ENCODE results near the gene MYORG. TPM values are rescaled to one million over a fixed set of nuclear protein-coding genes. Genes with fewer than 3 reads are reported as not detected.

MYORG gene
- total RNA-seq, 1 experiment from 2014 or later, result 5.6 TPM

DNA sequence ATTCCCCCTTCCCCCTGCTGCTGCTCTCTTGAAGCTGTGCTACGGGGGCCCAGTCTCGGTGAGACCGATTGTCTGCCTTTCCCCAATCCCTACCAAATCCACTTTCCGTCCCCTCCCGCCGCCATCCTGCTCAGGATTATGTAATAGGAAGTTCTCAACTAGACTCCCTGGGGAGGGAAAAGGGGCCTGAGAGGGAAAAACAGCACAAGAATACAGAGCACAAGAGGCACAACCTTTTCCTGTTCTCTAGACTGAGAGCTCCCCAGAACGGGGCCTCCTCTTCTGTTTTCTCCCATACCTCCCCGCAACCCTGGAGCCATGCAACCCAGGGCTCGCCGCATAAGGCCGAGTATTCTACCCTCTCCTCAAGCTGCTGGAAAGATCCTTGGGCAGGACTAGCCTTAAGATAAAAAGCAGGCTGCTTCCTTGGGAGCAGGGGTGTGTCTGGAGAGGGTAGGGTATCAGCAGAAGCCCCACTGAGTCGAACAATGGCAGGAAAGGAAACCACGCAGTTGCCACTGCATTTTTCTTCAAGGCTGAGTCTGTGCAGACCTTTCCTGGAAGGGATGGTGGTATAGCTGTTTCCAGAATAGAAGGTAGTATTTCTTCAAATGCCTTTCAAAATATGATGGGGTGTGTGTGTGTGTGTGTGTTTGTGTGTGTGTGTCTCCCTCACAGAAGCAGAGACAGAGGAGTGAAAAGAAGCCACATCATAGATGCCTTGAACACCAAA is 12.9 kb downstream of the MYORG start:
- Histone ChIP-seq H2BK5ac (ENCODE audit: insufficient read length, low read length) (no peak overlapping the region), H3K18ac (ENCODE audit: insufficient read length, low read depth, low read length) (no peak overlapping the region), H4K5ac (ENCODE audit: insufficient read length, low read depth, low read length) (no peak overlapping the region), H3K79me1 (ENCODE audit: insufficient read depth, low read depth, low read length, poor library complexity, severe bottlenecking) (no peaks in the 10 kb centered on the region), H3K27ac (ENCODE audit: insufficient read length, low read depth, low read length) (no peak overlapping the region), H3K14ac (ENCODE audit: insufficient read depth, low read length) (peak overlapping the region; percentile 41; the same call in 1 of the 2 replicates), H4K91ac (ENCODE audit: insufficient read length, low read depth, low read length) (no peak overlapping the region), H3K4me1 (ENCODE audit: insufficient read depth, low read length) (peaks cover 24% of the 10 kb centered on the region), H2BK12ac (ENCODE audit: insufficient read length, low read depth, low read length) (no peak overlapping the region), H3K9ac (ENCODE audit: extremely low read depth, insufficient read length, low read length) (peak overlapping the region; percentile 2), H3K23ac (ENCODE audit: insufficient read length, low read depth, low read length) (no peak overlapping the region), H3K9me3 (ENCODE audit: control insufficient read depth, low read depth, low read length) (no peaks in the 10 kb centered on the region), H2AFZ (ENCODE audit: low read length) (peak overlapping the region; percentile 59), H3K4ac (ENCODE audit: low read depth, low read length) (no peak overlapping the region), H3K27me3 (ENCODE audit: insufficient read depth, low read length) (no peaks in the 10 kb centered on the region), H4K20me1 (ENCODE audit: control insufficient read depth, insufficient read depth, insufficient read length) (no peaks in the 10 kb centered on the region), H3K4me2 (ENCODE audit: insufficient read depth, insufficient read length, low read length) (peak overlapping the region; percentile 43), H3T11ph (ENCODE audit: low read length) (no peak overlapping the region), H2BK20ac (ENCODE audit: low read depth, low read length, poor library complexity, severe bottlenecking) (no peak overlapping the region), H3K23me2 (ENCODE audit: insufficient read length, low read depth, low read length, poor library complexity, severe bottlenecking) (no peaks in the 10 kb centered on the region), H2BK120ac (ENCODE audit: low read depth, low read length, poor library complexity, severe bottlenecking) (no peak overlapping the region), H4K8ac (replicated peaks; ENCODE audit: insufficient read length, low read depth, low read length) (no peak overlapping the region), H2BK15ac (ENCODE audit: low read depth, low read length) (no peak overlapping the region), H3K79me2 (ENCODE audit: insufficient read depth, low read length) (no peaks in the 10 kb centered on the region), H2AK5ac (ENCODE audit: insufficient read length, low read length) (no peak overlapping the region), H3K56ac (ENCODE audit: insufficient read length, low read depth, low read length) (no peak overlapping the region)
- peaks cover 7 to 20% of the 10 kb centered on the region in 2 experiments; a peak in 4 of 5 replicates for H3K9me3 Mint-ChIP-seq
- peaks cover 25 to 26% of the 10 kb centered on the region in 2 experiments for H3K4me1 Mint-ChIP-seq
- WGBS (ENCODE audit: extremely low coverage, insufficient read length, low lambda C conversion rate), result no CpG with 5 or more reads among the region's 13 CpGs
- DNase-seq, result peak; percentile 57
- peak overlapping the region; percentile 47 to 61 for H3K4me3 Mint-ChIP-seq
- peaks cover 16 to 20% (median 17%) of the 10 kb centered on the region in 3 experiments; a peak in 6 of 7 replicates for H3K36me3 Mint-ChIP-seq (ENCODE audit: insufficient read depth in 1 of 3, low read depth in 3 of 3)
- TF ChIP-seq, protein P1, sequence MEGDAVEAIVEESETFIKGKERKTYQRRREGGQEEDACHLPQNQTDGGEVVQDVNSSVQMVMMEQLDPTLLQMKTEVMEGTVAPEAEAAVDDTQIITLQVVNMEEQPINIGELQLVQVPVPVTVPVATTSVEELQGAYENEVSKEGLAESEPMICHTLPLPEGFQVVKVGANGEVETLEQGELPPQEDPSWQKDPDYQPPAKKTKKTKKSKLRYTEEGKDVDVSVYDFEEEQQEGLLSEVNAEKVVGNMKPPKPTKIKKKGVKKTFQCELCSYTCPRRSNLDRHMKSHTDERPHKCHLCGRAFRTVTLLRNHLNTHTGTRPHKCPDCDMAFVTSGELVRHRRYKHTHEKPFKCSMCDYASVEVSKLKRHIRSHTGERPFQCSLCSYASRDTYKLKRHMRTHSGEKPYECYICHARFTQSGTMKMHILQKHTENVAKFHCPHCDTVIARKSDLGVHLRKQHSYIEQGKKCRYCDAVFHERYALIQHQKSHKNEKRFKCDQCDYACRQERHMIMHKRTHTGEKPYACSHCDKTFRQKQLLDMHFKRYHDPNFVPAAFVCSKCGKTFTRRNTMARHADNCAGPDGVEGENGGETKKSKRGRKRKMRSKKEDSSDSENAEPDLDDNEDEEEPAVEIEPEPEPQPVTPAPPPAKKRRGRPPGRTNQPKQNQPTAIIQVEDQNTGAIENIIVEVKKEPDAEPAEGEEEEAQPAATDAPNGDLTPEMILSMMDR (conservative IDR thresholded peaks at IDR 0.05), result no peak
- H3K27ac Mint-ChIP-seq, result peak overlapping the region; percentile 84 to 95 (median 89); a peak in 5 of 7 replicates
- H3K27me3 Mint-ChIP-seq (ENCODE audit: low read depth), result peaks cover 14% of the 10 kb centered on the region

Measured in H9 (cell line).